OCI-LY1 (cell line): Measurements from ENCODE around the gene LHCGR.

ENCODE experiments used
- H2AFZ ChIP-seq: fragments of 200-600 bp; sonication (generic), shearing (Covaris generic); 2 replicates; pipeline ENCODE4 v1.6.0; 2014; ENCODE audit warnings: antibody characterized with exemption, mild to moderate bottlenecking, low read length
- H3F3A ChIP-seq: fragments of 200-600 bp; sonication (generic), shearing (Covaris generic); 2 replicates; pipeline ENCODE4 v1.6.0; 2014; ENCODE audit warnings: mild to moderate bottlenecking, antibody characterized with exemption, low read length, moderate library complexity; ENCODE audit not compliant: insufficient read depth
- H3K27ac ChIP-seq: fragments of 200-600 bp; sonication (generic); 2 replicates; pipeline ENCODE4 v1.5.1; 2014; ENCODE audit warnings: low read length, mixed run types, mild to moderate bottlenecking, low read depth; ENCODE audit not compliant: poor library complexity, severe bottlenecking
- H3K27me3 ChIP-seq: fragments of 200-600 bp; sonication (generic); 2 replicates; pipeline ENCODE4 v1.6.0; 2014; ENCODE audit warnings: antibody characterized with exemption, mild to moderate bottlenecking, low read length, moderate library complexity; ENCODE audit not compliant: insufficient read depth
- H3K36me3 ChIP-seq: fragments of 200-600 bp; sonication (generic); 2 replicates; pipeline ENCODE4 v1.6.1; 2014; ENCODE audit warnings: mild to moderate bottlenecking, antibody characterized with exemption, low read length, moderate library complexity, mixed read lengths; ENCODE audit not compliant: insufficient read depth
- H3K4me1 ChIP-seq: fragments of 200-600 bp; sonication (generic); 2 replicates; pipeline ENCODE4 v1.5.1; 2014; ENCODE audit warnings: mild to moderate bottlenecking, low read length, moderate library complexity; ENCODE audit not compliant: insufficient read depth, severe bottlenecking
- H3K4me2 ChIP-seq: fragments of 200-600 bp; sonication (generic), shearing (Covaris generic); 2 replicates; pipeline ENCODE4 v1.6.1; 2014; ENCODE audit warnings: low read length
- H3K4me3 ChIP-seq: fragments of 200-600 bp; sonication (generic); 2 replicates; pipeline ENCODE4 v1.5.1; 2014; ENCODE audit warnings: low read length, low read depth, mild to moderate bottlenecking, mixed read lengths; ENCODE audit not compliant: poor library complexity, severe bottlenecking
- H3K79me2 ChIP-seq: fragments of 200-600 bp; shearing (Covaris generic); 2 replicates; pipeline ENCODE4 v1.6.1; 2016; ENCODE audit warnings: mixed run types, low read length, mixed read lengths; ENCODE audit not compliant: insufficient read depth
- H3K9ac ChIP-seq: fragments of 200-600 bp; sonication (generic), shearing (Covaris generic); 2 replicates; pipeline ENCODE4 v1.6.1; 2014; ENCODE audit warnings: mild to moderate bottlenecking, low read length, mixed read lengths
- H3K9me2 ChIP-seq: fragments of 200-600 bp; sonication (generic), shearing (Covaris generic); 2 replicates; pipeline ENCODE4 v1.6.1; 2014; ENCODE audit warnings: low read depth, mild to moderate bottlenecking, low read length, mixed read lengths
- H3K9me3 ChIP-seq: fragments of 200-600 bp; shearing (Covaris generic); 2 replicates; pipeline ENCODE4 v1.6.1; 2014; ENCODE audit warnings: low read length, mixed read lengths
- H4K20me1 ChIP-seq: fragments of 200-600 bp; sonication (generic), shearing (Covaris generic); 2 replicates; pipeline ENCODE4 v1.6.0; 2016; ENCODE audit warnings: mild to moderate bottlenecking, low read length; ENCODE audit not compliant: insufficient read depth
- CTCF ChIP-seq: fragments of 200-600 bp; sonication (generic), shearing (Covaris generic); IDR thresholded peaks from 2 replicates; pipeline ENCODE4 v1.5.1; 2017; ENCODE audit warnings: mild to moderate bottlenecking, antibody characterized with exemption, low read length, moderate library complexity, mixed read lengths
- EZH2 ChIP-seq: fragments of 200-600 bp; sonication (generic), shearing (Covaris generic); IDR thresholded peaks from 2 replicates; pipeline ENCODE4 v1.8.0; 2017; ENCODE audit warnings: borderline replicate concordance, mixed run types, mild to moderate bottlenecking, antibody characterized with exemption, low read length, moderate library complexity, mixed read lengths

The LHCGR gene

GRCh38 chr2:48755473-48755872 lies at the start of gene LHCGR:
TSS of gene LHCGR (minus strand) at chr2:48755724. CDS start at chr2:48755671, 53 bp downstream.
- TF ChIP-seq EZH2 (no peak), CTCF (no peak)
- Histone ChIP-seq H3F3A (no peaks in the 10 kb centered on the region), H3K4me1 (no peaks in the 10 kb centered on the region), H3K9me3 (no peaks in the 10 kb centered on the region), H3K27me3 (no peaks in the 10 kb centered on the region), H3K27ac (no peak within 1 kb of the TSS), H4K20me1 (no peaks in the 10 kb centered on the region), H3K4me2 (no peak within 1 kb of the TSS), H3K4me3 (no peak within 1 kb of the TSS), H3K9me2 (no peaks in the 10 kb centered on the region), H2AFZ (no peak within 1 kb of the TSS), H3K79me2 (no peaks in the 10 kb centered on the region), H3K36me3 (no peaks in the 10 kb centered on the region), H3K9ac (no peak within 1 kb of the TSS)

GRCh38 chr2:48799601-48800000 lies 44.1 kb upstream of the LHCGR start:
- TF ChIP-seq CTCF (no peak), EZH2 (no peak)
- Histone ChIP-seq H2AFZ (no peak overlapping the region), H3K4me1 (no peaks in the 10 kb centered on the region), H3K27me3 (no peaks in the 10 kb centered on the region), H3K4me2 (no peak overlapping the region), H3K36me3 (no peaks in the 10 kb centered on the region), H3K9ac (no peak overlapping the region), H3K9me2 (no peaks in the 10 kb centered on the region), H4K20me1 (no peaks in the 10 kb centered on the region), H3F3A (no peaks in the 10 kb centered on the region), H3K9me3 (no peaks in the 10 kb centered on the region), H3K27ac (no peak overlapping the region), H3K79me2 (no peaks in the 10 kb centered on the region), H3K4me3 (no peak overlapping the region)

GRCh38 chr2:48795065-48795464 lies 39.5 kb upstream of the LHCGR start:
- no peaks in the 10 kb centered on the region for H3K36me3 ChIP-seq
- no peaks in the 10 kb centered on the region for H3K79me2 ChIP-seq
- no peak overlapping the region for H3K4me3 ChIP-seq
- no peak overlapping the region for H3K9ac ChIP-seq
- no peak overlapping the region for H3K4me2 ChIP-seq
- no peak overlapping the region for H2AFZ ChIP-seq
- no peak for TF ChIP-seq CTCF
- no peak for TF ChIP-seq EZH2
- H3K27ac ChIP-seq: no peak overlapping the region
- no peaks in the 10 kb centered on the region for H3K9me2 ChIP-seq
- no peaks in the 10 kb centered on the region for H4K20me1 ChIP-seq
- H3K4me1 ChIP-seq: no peaks in the 10 kb centered on the region
- no peaks in the 10 kb centered on the region for H3F3A ChIP-seq
- H3K27me3 ChIP-seq: no peaks in the 10 kb centered on the region
- no peaks in the 10 kb centered on the region for H3K9me3 ChIP-seq
